Thoracic aorta (tissue), 2 donors: ENCODE data around the gene TMC8. TPM values are rescaled to one million over a fixed set of nuclear protein-coding genes. Genes with fewer than 3 reads are reported as not detected.

Experiments
- ATAC-seq: fragments of 150-250 bp; one replicate; pipeline ENCODE4 v1.8.0; 2017; ENCODE audit warnings: low read depth; ENCODE audit not compliant: insufficient number of reproducible peaks, low FRiP score
- DNase-seq: peaks from one replicate; pipeline ENCODE4 v3.0.0-alpha.2; 2020; ENCODE audit warnings: low spot score
- H3K27ac ChIP-seq, 2 donors: fragments of 200-600 bp; sonication (generic); 1 replicate in 1 of 2; 2 replicates in 1 of 2; pipeline ENCODE4 v1.5.1; 2016; ENCODE audit warnings: mild to moderate bottlenecking in 2 of 2, moderate library complexity in 2 of 2
- H3K27me3 ChIP-seq: fragments of 200-600 bp; sonication (generic); replicated peaks from 2 replicates; pipeline ENCODE4 v1.6.0; 2016; ENCODE audit warnings: mild to moderate bottlenecking; ENCODE audit not compliant: insufficient read depth
- H3K36me3 ChIP-seq: fragments of 200-600 bp; sonication (generic); one replicate; pipeline ENCODE4 v1.5.1; 2016
- H3K4me1 ChIP-seq, 2 donors: fragments of 200-600 bp; sonication (generic); 1 replicate in 1 of 2; 2 replicates in 1 of 2; pipeline versions ENCODE4 v1.5.1 to v1.6.0; 2016; ENCODE audit warnings: low read depth in 2 of 2, mild to moderate bottlenecking in 1 of 2; ENCODE audit not compliant: control insufficient read depth in 1 of 2
- H3K4me3 ChIP-seq: fragments of 200-600 bp; sonication (generic); 2 replicates; pipeline ENCODE4 v1.5.1; 2016; ENCODE audit warnings: mild to moderate bottlenecking
- H3K9me3 ChIP-seq: fragments of 200-600 bp; sonication (generic); 2 replicates; pipeline ENCODE4 v1.5.1; 2016
- total RNA-seq, 2 donors: library from RNA; depleted of rRNA; stranded (reverse); fragments of >200 nt; gene quantifications; one replicate each; pipeline versions ENCODE4 v1.1.0 to v1.2.3, GENCODE V29; 2016
- TF ChIP-seq, protein P1 (sequence below): fragments of 200-600 bp; sonication (generic); IDR thresholded peaks from one replicate; pipeline ENCODE4 v1.5.1; 2019; ENCODE audit warnings: antibody characterized with exemption

TMC8 gene
- total RNA-seq, 2 donors from 2014 or later, result 5.6 to 9.3 TPM

DNA sequence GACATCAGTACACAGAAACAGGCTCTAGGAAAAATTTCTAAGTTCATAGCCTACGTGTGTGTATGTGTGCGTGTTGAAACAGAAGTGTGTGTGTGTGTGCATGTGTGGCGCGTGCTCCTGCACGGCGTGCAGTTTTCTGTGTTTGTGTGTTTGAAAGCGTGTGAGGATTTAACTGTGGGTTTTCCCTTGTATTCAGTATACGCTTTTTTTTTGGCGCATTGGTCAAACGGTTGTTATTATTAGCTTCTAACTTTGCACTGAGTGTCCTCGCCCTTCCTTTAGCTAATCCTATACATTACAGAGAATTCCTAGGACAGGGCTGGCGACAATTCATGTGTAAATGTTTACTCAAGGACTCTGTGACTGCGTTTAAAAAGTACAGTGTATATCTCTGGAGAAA lies 25.0 kb upstream of the TMC8 start:
- Histone ChIP-seq H3K4me3 (no peak overlapping the region), H3K36me3 (peaks cover 35% of the 10 kb centered on the region), H3K4me1 (no peaks in the 10 kb centered on the region), H3K27ac (no peak overlapping the region), H3K27me3 (no peaks in the 10 kb centered on the region), H3K9me3 (no peaks in the 10 kb centered on the region)
- TF ChIP-seq, protein P1, sequence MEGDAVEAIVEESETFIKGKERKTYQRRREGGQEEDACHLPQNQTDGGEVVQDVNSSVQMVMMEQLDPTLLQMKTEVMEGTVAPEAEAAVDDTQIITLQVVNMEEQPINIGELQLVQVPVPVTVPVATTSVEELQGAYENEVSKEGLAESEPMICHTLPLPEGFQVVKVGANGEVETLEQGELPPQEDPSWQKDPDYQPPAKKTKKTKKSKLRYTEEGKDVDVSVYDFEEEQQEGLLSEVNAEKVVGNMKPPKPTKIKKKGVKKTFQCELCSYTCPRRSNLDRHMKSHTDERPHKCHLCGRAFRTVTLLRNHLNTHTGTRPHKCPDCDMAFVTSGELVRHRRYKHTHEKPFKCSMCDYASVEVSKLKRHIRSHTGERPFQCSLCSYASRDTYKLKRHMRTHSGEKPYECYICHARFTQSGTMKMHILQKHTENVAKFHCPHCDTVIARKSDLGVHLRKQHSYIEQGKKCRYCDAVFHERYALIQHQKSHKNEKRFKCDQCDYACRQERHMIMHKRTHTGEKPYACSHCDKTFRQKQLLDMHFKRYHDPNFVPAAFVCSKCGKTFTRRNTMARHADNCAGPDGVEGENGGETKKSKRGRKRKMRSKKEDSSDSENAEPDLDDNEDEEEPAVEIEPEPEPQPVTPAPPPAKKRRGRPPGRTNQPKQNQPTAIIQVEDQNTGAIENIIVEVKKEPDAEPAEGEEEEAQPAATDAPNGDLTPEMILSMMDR, result no peak
- DNase-seq, result no peak
- no peak for ATAC-seq

DNA sequence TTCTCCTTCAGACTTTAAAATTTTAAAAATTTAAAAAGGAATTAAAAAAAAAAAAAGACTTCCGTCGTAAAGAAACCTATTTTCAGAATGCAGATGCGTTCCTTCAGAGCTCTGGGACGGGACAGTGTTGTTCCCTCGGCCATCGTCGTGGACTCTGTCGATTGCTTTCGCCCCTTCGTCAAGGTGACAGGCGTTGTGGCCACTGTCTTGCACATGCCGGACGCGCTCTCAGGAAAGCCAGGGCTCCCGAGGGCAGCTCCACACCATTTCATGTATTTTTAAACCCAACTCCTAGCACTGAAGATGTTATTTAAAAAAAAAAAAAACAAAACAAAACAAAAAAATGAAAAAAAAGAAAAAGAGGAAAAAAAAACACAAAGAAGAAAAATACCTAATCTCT lies 24.4 kb upstream of the TMC8 start:
- Histone ChIP-seq H3K36me3 (peaks cover 35% of the 10 kb centered on the region), H3K9me3 (no peaks in the 10 kb centered on the region), H3K4me1 (no peaks in the 10 kb centered on the region), H3K27me3 (no peaks in the 10 kb centered on the region), H3K27ac (no peak overlapping the region), H3K4me3 (no peak overlapping the region)
- TF ChIP-seq, protein P1, result no peak
- ATAC-seq, result no peak
- no peak for DNase-seq

DNA sequence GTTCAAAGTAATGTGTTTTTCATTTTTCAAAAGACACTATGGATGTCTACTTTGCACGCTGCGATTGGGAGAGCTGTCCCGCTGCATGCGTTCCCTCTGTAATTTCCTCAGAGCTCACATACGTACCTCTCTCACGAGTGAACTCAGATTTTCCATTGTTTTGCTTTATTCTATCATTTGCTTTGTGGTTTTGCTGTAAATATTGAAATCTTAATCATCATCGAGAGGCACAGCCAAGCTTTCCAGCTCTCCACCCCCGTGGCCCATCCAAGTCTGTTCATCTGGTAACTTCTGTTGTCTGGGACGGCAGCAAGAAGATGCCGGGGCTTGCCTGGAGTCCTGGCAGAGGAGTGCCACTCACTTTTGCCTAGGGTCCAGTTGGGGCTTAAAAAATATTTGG lies 23.1 kb upstream of the TMC8 start:
- H3K27ac ChIP-seq, result no peak overlapping the region
- H3K9me3 ChIP-seq, result no peaks in the 10 kb centered on the region
- ATAC-seq (no peak), DNase-seq (no peak)
- H3K27me3 ChIP-seq, result no peaks in the 10 kb centered on the region
- H3K36me3 ChIP-seq, result peaks cover 23% of the 10 kb centered on the region
- TF ChIP-seq, protein P1, result no peak
- H3K4me3 ChIP-seq, result no peak overlapping the region
- no peaks in the 10 kb centered on the region for H3K4me1 ChIP-seq

DNA sequence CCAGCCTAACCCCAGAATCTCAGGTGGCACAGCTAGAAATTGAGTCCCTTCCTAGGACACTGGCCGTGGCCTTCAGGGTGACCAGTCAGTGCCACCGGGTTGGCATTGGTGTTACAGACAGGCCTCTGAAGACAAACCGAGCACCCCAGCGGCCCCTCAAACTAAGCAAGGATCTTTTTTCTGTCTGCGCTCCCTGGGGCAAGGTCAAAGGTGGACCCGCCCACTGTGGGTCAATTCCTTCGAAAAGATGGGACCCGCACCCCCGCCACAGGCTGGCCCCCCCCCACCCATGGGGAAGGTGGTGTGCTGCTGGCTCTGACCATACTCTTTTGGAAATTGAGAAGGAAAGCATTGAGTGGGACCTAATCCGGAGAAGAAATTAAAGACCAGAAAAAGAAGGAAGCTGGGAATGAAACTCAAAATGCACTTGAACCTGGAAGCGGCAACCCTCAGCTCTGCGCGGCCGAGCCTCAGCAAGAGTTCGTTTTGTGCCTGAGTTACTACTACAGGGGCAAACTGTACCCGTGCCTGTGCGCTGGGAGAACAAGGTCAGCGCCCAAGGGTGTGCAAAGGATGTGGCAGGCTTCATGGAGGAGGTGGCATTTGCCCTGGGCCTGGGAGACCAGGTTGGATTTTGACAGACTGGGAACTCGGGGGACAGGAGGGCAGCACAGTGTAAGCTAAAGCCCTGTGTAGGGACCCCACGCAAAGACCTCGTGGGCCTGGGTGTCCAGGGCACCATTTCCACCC lies 22.4 kb upstream of the TMC8 start:
- Histone ChIP-seq H3K27ac (no peak overlapping the region), H3K4me1 (no peaks in the 10 kb centered on the region), H3K9me3 (no peaks in the 10 kb centered on the region), H3K27me3 (no peaks in the 10 kb centered on the region), H3K4me3 (no peak overlapping the region), H3K36me3 (peaks cover 17% of the 10 kb centered on the region)
- TF ChIP-seq, protein P1, result no peak
- DNase-seq (no peak), ATAC-seq (no peak)

DNA sequence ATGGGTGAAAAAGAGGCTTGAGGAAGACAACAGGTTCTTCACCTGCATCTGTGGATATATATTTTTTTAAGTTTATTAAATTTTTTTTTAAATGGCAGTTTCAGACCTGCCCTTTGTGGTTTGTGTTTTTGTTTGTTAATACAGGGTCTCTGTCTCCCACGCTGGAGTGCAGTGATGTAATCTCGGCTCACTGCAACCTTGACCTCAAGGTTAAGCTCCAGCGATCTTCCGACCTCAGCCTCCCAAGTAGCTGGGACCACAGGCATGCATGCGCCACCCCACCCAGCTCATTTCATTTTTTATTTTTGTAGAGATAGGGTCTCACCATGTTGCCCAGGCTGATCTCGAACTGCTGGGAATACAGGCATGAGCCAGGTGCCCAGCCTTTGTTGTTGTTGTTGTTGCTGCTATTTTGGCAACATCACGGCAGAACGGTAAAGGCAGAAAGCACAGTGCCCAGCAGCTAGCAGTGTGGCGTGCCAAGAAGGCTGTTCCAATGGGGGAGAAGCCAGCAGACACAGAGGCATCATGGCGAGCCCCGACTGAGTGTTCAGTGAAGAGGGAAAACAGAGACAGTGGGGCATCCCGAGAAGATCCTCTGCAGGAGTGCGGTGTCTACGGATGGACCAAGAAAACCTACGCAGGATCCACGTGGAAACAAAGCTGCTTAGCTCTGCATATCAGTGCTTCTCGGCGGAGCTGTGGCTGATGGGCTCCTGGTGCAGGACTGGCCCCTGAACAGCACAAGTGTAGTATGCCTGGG lies 21.7 kb upstream of the TMC8 start:
- DNase-seq, result no peak
- no peak for ATAC-seq
- H3K4me1 ChIP-seq, result no peaks in the 10 kb centered on the region

More for the DNA sequence above, 21.7 kb upstream of the TMC8 start:
- Histone ChIP-seq H3K27me3 (no peaks in the 10 kb centered on the region), H3K27ac (no peak overlapping the region), H3K36me3 (peaks cover 12% of the 10 kb centered on the region), H3K9me3 (no peaks in the 10 kb centered on the region), H3K4me3 (no peak overlapping the region)
- TF ChIP-seq, protein P1, result no peak
